GM18951 (cell line): ENCODE results near the gene SLC4A1.

Source experiments
- POLR2A ChIP-seq: IDR thresholded peaks from 4 replicates; pipeline ENCODE4 v1.6.1; 2011; ENCODE audit warnings: mild to moderate bottlenecking; ENCODE audit not compliant: insufficient read length, insufficient read depth; ENCODE audit errors: extremely low read depth
- in situ Hi-C: fragments of 300-500 bp; cut with MboI; formaldehyde crosslinking; loops from one replicate; pipeline ENCODE4 v1.12.0; 2022; ENCODE audit warnings: low sequenced_read_pairs, mixed read lengths, inconsistent platforms; ENCODE audit not compliant: unreplicated experiment

Gene SLC4A1

DNA sequence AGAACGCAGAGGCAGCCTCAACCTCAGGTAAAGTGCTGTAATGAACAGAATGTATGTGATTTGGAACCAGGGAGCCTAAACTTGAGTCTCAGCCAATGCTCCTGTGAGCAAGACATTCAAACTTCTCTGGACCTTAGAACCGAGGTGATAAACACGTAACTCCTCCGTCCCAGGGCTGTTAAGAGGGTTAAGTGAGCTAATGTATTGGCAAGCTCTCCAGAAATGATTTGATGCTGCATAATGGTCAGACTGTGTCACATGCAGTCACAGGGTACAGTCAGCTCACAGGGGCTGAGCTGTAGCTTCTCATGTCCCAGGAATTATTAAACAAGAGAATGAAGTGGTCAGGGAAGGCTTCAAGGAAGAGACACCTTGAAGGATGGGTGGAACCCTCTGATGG, 10.0 kb upstream of the SLC4A1 start:
- no peak for TF ChIP-seq POLR2A
- in situ Hi-C loops: no loop called here

DNA sequence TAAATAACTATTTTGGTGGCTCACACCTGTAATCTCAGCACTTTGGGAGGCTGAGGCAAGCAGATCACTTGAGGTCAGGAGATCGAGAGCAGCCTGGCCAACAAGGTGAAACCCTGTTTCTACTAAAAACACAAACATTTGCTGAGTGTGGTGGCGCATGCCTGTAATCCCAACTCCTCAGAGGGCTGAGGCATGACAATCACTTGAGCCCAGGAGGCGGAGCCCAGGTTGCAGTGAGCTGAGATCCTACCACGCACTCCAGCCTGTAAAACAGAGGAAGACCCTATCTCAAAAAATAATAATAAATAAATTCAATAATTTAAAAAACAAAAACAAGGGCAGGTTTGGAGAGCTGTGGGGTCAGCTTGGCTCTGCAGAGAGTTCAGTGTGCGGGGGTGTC, 5.7 kb upstream of the SLC4A1 start:
- in situ Hi-C loops: no loop called here
- TF ChIP-seq POLR2A: no peak

DNA sequence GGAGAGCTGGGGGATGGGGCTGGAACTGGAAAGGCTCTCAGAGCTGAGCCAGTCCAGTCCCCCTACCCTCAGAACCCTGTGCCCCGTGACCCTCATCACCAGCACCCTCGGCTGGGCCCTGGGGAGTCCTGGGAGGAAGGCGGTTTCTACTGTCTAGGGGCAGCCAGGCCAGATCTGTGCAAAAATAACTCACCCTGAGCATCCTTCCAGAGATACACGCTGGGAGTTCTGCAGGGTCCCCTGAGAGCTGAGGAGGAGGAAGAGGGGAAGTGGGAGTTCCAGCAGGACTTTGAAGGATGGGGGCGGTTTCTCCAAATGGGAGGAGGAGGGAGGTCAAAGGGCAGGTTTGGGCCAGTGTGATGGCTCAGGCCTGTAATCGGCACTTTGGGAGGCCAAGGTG, 5.0 kb upstream of the SLC4A1 start:
- in situ Hi-C loops: no loop called here
- no peak for TF ChIP-seq POLR2A

DNA sequence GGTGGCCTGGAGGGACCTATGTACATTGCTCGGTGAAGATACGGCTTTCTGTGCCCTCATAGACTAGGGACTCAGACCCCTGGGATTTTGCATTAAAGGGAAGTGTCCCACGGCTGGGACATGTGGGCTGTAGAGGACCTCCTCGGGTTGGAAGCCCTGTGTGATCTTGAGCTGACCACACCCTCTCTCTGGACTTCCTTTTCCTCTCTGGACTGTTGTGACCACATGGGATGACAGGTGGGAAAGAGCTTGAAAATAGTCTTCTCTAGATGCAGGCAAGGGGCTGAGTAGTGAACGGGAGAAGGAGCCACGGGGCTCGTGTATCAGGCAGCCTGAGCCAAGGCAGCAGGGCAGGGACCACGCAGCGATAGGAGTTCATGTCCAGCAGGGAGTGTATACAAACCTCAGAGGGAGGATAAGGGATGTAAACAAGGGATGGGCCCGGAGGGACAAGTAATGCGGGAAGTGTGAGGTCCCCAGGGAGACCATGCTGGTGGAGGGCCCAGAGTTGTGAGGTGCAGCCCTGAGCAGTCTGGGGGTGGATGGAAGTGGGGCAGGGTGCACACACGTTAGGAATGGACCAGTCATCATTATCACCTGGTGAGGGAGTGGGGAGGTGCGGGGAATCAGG, 4.5 kb upstream of the SLC4A1 start:
- in situ Hi-C loops: no loop called here
- no peak for TF ChIP-seq POLR2A

DNA sequence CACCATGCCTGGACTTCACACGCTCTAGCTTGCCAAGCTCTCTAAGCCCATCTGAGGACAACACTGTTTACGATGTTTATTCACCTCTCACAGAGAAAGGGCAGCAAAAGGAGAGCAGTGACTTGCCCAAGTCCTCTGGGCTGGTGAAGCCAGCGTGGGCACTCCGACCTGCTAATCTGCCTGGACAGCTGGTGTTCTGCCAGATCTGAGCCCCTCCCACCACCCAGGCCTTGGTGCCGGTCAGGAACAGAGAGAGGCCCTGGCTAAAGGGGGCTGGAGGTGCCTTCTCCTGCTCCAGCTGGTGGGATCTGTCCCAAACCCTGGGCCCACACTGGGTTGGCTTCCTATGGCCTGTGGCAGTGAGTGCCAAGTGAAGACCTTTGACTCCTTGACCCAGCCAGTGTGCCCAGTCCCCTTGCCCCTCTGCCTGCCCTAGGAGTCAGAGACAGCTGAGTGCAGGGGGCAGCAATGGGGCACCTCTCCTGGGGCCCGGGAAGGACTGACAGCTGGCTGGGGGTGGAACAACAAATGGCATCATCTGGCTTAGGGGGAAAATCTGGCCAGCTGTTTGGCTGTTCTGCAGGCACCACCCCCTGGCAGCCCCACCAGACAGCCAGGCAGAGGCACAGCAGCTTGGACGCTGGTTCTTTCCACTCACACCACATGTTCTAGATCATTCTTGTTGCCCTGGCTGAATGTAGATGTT, 1.8 kb upstream of the SLC4A1 start:
- no peak for TF ChIP-seq POLR2A

DNA sequence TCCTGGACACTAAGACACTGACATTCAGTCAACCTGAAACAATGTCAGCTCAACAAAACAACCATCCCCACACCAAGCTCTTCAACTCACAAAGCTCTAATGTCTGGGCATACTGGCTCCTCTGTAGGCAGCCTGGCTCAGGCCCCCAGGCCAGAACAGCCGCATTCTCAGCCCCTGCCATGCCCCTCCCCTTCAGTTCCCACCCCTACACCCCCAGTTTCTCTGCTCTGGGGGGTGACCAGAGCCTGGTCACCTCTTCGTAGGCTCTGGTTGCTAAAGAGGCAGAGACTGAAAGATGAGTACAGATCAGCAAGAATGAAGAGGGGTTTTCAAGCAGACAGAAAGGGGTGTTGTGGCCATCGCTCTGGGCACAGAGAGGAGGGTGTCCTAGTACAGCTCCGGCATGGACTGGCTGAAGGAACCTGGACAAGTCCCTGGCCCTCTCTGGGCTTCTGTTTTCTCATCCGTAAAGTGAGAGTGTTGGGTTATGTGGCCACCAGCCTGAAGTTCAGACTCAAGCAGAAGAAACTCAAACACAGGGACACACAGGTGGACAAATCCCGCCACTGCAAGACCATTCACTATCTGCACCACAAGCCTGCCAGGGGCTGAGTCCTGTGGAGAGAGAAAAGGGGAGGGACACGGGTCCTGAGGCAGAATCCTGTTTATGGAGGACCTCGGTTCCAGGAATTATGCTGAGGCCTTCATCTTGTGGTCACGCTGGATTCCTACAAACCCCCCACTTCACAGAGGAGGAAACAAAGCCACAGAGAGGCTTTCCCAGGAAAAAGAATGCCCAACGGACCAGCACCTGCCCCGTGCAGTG, 987 bp upstream of the SLC4A1 start:
- in situ Hi-C loops: no loop called here

More for the DNA sequence above, 1.8 kb upstream of the SLC4A1 start:
- in situ Hi-C loops: no loop called here

DNA sequence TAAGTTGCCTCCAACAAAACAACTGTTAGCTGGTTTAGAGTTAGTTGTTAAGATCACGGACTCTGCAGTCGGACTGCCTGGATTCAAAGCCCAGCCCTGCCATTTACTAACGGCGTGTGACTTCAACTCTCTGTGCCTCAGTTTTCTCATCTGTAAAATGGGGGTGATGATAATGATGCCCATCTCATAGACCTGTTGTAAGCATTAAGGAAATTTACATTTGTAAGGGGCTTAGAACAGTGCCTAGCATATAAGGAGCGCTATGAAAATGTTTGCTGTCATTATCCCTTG, 825 bp downstream of the SLC4A1 start:
- in situ Hi-C loops: no loop called here
- TF ChIP-seq POLR2A: no peak

More for the DNA sequence above, 987 bp upstream of the SLC4A1 start:
- no peak for TF ChIP-seq POLR2A

DNA sequence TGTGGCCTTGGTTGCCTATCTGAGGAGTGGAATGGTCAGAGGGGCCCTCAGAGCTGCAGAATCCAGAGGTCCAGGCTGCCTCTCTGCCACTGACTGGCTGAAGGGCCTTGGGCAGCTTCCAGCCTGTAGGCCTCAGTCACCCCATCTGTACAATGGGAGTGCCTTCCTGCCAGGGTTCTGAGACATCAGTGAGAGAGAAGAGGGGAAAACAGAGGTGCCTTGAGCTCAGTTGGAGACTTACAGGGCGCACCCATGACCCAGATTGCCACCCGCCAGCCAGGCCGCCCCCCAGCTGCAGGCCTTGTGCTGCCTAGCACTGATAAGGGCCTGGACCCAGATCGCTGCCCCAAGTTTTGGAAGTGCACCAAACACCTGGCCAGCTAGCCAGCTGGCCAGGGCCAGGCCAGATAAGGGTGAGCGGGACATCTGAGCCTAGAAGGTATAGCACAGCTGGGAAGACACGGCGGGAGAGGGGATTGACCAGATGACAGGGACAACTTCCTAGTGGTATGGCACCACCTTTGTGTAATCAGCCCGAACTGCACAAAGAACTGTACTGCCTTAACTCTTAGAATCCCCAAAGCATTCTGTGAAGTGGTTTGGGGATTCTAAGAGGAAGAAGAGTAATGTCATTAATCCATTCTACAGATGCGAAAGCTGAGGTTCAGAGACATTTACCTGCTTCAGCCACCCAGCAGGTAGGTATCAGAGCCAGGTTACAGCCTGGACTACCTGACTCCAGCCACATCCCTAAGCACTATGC, 1.4 kb downstream of the SLC4A1 start:
- in situ Hi-C loops: no loop called here
- no peak for TF ChIP-seq POLR2A

DNA sequence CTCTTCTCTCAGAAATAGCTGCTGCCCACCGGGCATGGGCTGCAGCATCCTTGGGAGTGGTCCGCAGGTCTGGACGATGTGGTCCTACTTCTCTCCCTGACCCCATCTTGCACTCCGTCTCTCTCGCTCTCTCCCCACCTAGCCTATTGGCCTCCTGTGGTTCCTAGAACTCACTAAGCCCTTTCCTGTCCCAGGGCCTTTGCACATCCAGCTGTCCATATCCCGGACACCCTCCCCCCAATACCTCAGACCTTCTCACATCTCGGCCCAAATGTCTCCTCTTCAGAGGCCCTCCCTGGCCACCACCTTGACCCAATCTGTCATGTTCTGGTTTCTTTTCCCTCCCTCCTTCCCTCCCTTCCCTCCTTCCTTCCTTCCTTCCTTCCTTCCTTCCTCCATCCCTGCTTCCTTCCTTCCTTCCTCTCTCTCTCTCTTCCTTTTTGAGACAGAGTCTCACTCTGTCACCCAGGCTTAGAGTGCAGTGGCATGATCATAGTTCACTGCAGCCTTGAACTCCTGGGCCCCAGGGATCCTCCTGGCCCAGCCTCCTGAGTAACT, 4.5 kb downstream of the SLC4A1 start:
- in situ Hi-C loops: no loop called here
- TF ChIP-seq POLR2A: no peak

DNA sequence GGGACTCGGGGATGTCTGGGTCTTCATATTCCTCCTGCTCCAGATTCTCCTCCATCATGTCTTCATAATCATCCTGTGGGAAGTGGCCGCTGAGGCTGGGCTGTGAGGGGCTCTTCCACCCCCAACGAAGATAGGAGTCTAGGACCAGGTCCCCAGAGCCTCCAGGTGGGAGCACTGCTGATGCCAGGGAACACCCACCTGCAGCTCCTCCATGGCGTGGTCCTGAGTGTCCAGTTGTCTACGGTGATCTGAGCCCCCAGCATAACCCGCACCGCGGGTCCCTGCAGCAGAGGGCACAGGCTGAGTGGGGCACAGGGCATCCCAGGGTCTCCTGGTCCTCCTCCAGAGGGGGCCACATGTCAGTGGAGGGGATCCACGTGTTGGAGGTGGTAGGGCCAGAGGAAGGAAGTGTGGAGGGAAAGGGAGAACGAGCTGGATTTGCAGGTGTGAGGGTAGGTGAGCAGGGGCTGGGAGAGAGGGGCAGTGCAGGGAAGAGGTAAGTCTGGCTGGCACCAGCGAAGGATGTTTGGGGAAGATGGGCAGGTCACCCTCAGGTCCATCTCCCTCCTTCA, 5.2 kb downstream of the SLC4A1 start:
- TF ChIP-seq POLR2A: no peak
- in situ Hi-C loops: no loop called here

DNA sequence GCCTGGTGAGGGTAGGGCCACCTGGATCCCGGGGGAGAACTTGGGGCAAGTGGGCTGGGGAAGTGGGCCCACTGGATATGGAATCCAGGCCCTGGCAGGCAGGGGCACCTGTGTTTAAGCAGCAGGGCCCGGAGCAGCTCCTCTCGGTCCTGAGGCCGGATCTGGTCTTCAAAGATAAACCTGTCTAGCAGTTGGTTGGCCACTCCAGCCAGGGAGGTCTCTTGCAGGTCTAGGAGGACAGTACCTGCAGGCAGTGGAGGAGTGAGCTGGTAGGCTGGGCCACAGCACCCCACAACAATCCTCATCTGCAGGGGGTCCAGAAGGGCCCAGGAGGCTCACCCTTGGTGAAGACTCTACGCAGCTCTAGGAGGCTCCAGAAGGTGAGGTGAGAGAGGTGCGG, 7.6 kb downstream of the SLC4A1 start:
- in situ Hi-C loops: no loop called here
- no peak for TF ChIP-seq POLR2A

DNA sequence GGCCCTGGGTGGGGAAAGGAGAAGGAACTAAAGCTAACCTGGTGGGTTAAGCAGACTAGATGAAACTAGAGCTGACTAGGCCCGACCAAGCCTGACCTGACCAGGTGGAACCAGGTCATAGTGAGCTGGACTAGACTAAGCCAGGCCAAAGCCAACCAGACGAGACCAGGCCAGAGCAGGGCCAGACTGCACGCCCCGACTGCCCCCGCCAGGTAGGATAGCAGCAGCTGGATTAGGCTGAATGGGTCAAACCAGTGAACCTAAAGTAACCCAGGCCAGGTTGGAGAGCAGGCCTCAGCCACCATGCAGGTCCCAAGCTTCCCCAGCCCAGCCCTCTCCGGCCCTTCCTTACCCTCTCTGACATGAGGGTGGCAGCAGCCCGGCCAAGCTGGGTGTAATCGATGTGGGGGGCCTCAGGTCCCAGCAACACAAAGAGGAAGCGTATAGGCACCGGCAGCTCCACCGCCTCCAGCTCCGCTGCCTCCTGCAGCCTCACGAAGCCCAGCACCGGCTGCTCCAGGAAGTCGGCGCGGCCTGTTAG, 9.1 kb downstream of the SLC4A1 start:
- TF ChIP-seq POLR2A: no peak

DNA sequence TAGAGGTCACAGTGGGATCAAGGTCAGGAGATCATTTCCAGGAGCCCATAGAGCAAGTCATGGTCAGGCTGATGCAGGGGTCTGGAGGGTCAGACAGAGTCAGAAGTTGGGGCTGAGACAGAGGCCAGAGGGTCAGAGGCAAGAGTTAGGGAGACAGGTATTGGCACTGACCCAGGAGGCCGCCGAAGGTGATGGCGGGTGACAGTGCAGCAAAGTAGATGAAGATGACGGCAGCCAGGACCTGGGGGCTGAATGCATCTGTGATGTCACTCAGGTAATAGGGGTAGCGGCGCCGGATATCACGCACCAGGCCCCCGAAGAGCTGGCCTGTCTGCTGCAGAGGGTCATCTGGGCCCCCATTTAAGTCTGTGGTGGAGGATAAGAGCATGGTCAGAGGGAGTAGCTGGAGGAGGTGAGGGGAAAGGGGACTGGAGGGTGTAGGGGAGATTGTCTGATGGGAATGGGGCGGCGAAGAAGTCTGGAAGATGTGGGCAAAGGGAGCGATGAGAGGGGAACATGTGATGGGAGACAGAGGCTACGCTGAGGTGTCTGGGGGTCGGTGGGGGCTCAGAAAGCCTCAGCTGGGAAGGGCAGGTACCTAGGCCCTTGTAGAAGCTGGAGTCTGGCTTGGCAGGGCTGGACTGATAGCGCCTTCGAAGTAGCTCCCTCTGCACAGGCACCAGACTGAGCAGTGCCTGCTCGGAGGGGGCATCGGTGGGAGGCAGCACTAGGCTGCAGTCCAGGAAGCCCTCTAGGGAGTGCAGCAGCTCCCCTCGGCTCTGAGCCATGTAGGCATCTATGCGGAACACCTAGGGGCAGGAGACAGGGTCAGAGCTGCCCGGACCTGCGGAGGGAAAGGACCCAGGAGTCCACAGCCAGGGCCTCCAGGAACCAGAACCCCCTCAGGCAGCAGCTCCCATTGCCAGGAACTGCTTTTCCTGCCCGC, 9.8 kb downstream of the SLC4A1 start:
- in situ Hi-C loops: no loop called here
- TF ChIP-seq POLR2A: no peak

More for the DNA sequence above, 9.1 kb downstream of the SLC4A1 start:
- in situ Hi-C loops: no loop called here
